H1 (cell line): Measurements from ENCODE around the gene CRYBA4. TPM values are rescaled to one million over a fixed set of nuclear protein-coding genes. Genes with fewer than 3 reads are reported as not detected.
A peak's percentile ranks its signal among the peaks of the same experiment; 100 is the strongest.

ENCODE experiments used
- CTCF ChIA-PET: fragments of 300-600 bp; sonication (Branson Sonifier 250); formaldehyde crosslinking; loops from one replicate; lab custom pipeline; 2021; ENCODE audit not compliant: partially characterized antibody; lab: Charles Lee
- POLR2A ChIA-PET: fragments of 300-600 bp; sonication (Branson Sonifier 250); formaldehyde crosslinking; loops from one replicate; lab custom pipeline; 2021; ENCODE audit warnings: inconsistent platforms; ENCODE audit not compliant: partially characterized antibody; lab: Charles Lee
- DNase-seq, 2 experiments: peaks; one replicate each; pipeline versions ENCODE4 v3.0.0 to v3.0.0-alpha.2; 2010 to 2022; ENCODE audit warnings: low spot score in 2 of 2, low read depth in 1 of 2, mixed read lengths in 1 of 2
- FAIRE-seq: peaks from 2 replicates; lab custom pipeline; 2011; peaks lifted over from hg19 to GRCh38; lab: Jason Lieb, UNC
- H2AFZ ChIP-seq: 2 replicates; pipeline ENCODE4 v1.8.1; 2012; ENCODE audit warnings: low read length, inconsistent platforms
- H2AK5ac ChIP-seq: 2 replicates; pipeline ENCODE4 v1.6.1; 2013; ENCODE audit warnings: low read depth, low read length
- H2BK120ac ChIP-seq: replicated peaks from 2 replicates; pipeline ENCODE3; 2013; ENCODE audit warnings: low read depth, low read length, inconsistent platforms
- H2BK12ac ChIP-seq: 2 replicates; pipeline ENCODE4 v1.6.1; 2013; ENCODE audit warnings: low read depth, low read length
- H2BK15ac ChIP-seq: 2 replicates; pipeline ENCODE4 v1.6.1; 2013; ENCODE audit warnings: low read length
- H2BK20ac ChIP-seq: 2 replicates; pipeline ENCODE4 v1.6.1; 2013; ENCODE audit warnings: low read length
- H2BK5ac ChIP-seq: 2 replicates; pipeline ENCODE4 v1.6.1; 2013; ENCODE audit warnings: low read depth, low read length
- H3K14ac ChIP-seq: 2 replicates; pipeline ENCODE4 v1.6.1; 2013; ENCODE audit warnings: inconsistent platforms; ENCODE audit not compliant: insufficient read length
- H3K18ac ChIP-seq: 2 replicates; pipeline ENCODE4 v1.6.1; 2013; ENCODE audit warnings: low read length; ENCODE audit errors: extremely low read depth
- H3K23ac ChIP-seq: 2 replicates; pipeline ENCODE4 v1.6.1; 2013; ENCODE audit warnings: inconsistent platforms; ENCODE audit not compliant: insufficient read length
- H3K23me2 ChIP-seq: 2 replicates; pipeline ENCODE4 v1.6.1; 2013; ENCODE audit warnings: low read depth, low read length
- H3K27ac ChIP-seq: 2 replicates; pipeline ENCODE4 v1.6.1; 2011; ENCODE audit warnings: low read depth, low read length, inconsistent platforms
- H3K27me3 ChIP-seq, 4 experiments: replicated peaks in 1 of 4; 1 replicate in 1 of 4; 2 replicates in 3 of 4; pipeline versions ENCODE4 v1.6.1 to v1.8.1; 2011 to 2013; ENCODE audit warnings: low read length in 3 of 4, mild to moderate bottlenecking in 3 of 4, inconsistent platforms in 2 of 4, mixed read lengths in 2 of 4, moderate library complexity in 1 of 4; ENCODE audit not compliant: control insufficient read depth in 3 of 4, insufficient read depth in 3 of 4; ENCODE audit errors: extremely low read depth in 1 of 4
- H3K36me3 ChIP-seq, 4 experiments: 2 replicates each; pipeline versions ENCODE4 v1.6.1 to v1.8.1; 2011 to 2013; ENCODE audit warnings: mild to moderate bottlenecking in 4 of 4, low read length in 3 of 4, moderate library complexity in 2 of 4, control low read depth in 1 of 4, inconsistent platforms in 1 of 4; ENCODE audit not compliant: insufficient read depth in 4 of 4, control insufficient read depth in 2 of 4
- H3K4ac ChIP-seq: replicated peaks from 2 replicates; pipeline ENCODE3; 2013; ENCODE audit warnings: low read length, low read depth, mixed read lengths, inconsistent platforms; ENCODE audit not compliant: insufficient read length
- H3K4me1 ChIP-seq, 4 experiments: replicated peaks in 1 of 4; 1 replicate in 1 of 4; 2 replicates in 3 of 4; pipeline versions ENCODE4 v1.6.1 to v1.8.1; 2011 to 2013; ENCODE audit warnings: low read length in 3 of 4, inconsistent platforms in 2 of 4, mixed read lengths in 1 of 4; ENCODE audit not compliant: insufficient read depth in 4 of 4, control insufficient read depth in 3 of 4
- H3K4me2 ChIP-seq, 2 experiments: 2 replicates each; pipeline versions ENCODE4 v1.6.1 to v1.8.1; 2011 to 2013; ENCODE audit warnings: low read depth in 2 of 2, low read length in 2 of 2, control low read depth in 1 of 2, inconsistent platforms in 1 of 2, mild to moderate bottlenecking in 1 of 2; ENCODE audit not compliant: insufficient read depth in 1 of 2
- H3K4me3 ChIP-seq, 4 experiments: fragments of 200-600, 300-600 bp in 1 of 4; sonication (generic), shearing (Covaris generic), sonication (Bioruptor Twin) in 1 of 4; 2 replicates each; pipeline versions ENCODE4 v1.5.1 to v1.8.1; 2011 to 2016; ENCODE audit warnings: low read length in 4 of 4, low read depth in 3 of 4, control low read depth in 2 of 4, inconsistent platforms in 2 of 4, mild to moderate bottlenecking in 2 of 4, mixed read lengths in 1 of 4, moderate library complexity in 1 of 4; ENCODE audit not compliant: insufficient read depth in 2 of 4; ENCODE audit errors: extremely low read depth in 1 of 4
- H3K56ac ChIP-seq: replicated peaks from 2 replicates; pipeline ENCODE3; 2013; ENCODE audit warnings: low read depth, mild to moderate bottlenecking, mixed read lengths, low read length, inconsistent platforms; ENCODE audit not compliant: insufficient read length
- H3K79me1 ChIP-seq: 2 replicates; pipeline ENCODE4 v1.6.1; 2013; ENCODE audit warnings: low read depth, low read length, control low read depth
- H3K79me2 ChIP-seq, 2 experiments: 2 replicates each; pipeline versions ENCODE4 v1.6.1 to v1.8.1; 2012 to 2013; ENCODE audit warnings: low read length in 2 of 2, mild to moderate bottlenecking in 2 of 2, inconsistent platforms in 1 of 2; ENCODE audit not compliant: insufficient read depth in 2 of 2, control insufficient read depth in 1 of 2
- H3K9ac ChIP-seq, 4 experiments: replicated peaks in 1 of 4; 1 replicate in 1 of 4; 2 replicates in 3 of 4; pipeline versions ENCODE4 v1.6.1 to v1.8.1; 2011 to 2013; ENCODE audit warnings: low read depth in 3 of 4, low read length in 3 of 4, control low read depth in 2 of 4, mild to moderate bottlenecking in 2 of 4, moderate library complexity in 2 of 4, inconsistent platforms in 1 of 4; ENCODE audit errors: extremely low read depth in 1 of 4
- H3K9me3 ChIP-seq, 2 experiments: 2 replicates each; pipeline versions ENCODE4 v1.6.1 to v1.8.1; 2012 to 2013; ENCODE audit warnings: mild to moderate bottlenecking in 2 of 2, moderate library complexity in 2 of 2, control low read depth in 1 of 2, inconsistent platforms in 1 of 2, low read depth in 1 of 2, low read length in 1 of 2, mixed read lengths in 1 of 2; ENCODE audit not compliant: insufficient read depth in 2 of 2
- H4K20me1 ChIP-seq, 2 experiments: replicated peaks in 1 of 2; 2 replicates each; pipeline versions ENCODE3 to v1.8.1; 2011 to 2013; ENCODE audit warnings: inconsistent platforms in 2 of 2, low read length in 2 of 2, mild to moderate bottlenecking in 1 of 2; ENCODE audit not compliant: insufficient read depth in 2 of 2, control insufficient read depth in 1 of 2
- H4K5ac ChIP-seq: 2 replicates; pipeline ENCODE4 v1.6.1; 2013; ENCODE audit warnings: low read length, low read depth, mixed read lengths, inconsistent platforms; ENCODE audit not compliant: insufficient read length
- H4K8ac ChIP-seq: 2 replicates; pipeline ENCODE4 v1.8.0; 2013; ENCODE audit warnings: mild to moderate bottlenecking, moderate library complexity, low read length, inconsistent platforms; ENCODE audit not compliant: insufficient read depth; ENCODE audit errors: extremely low read depth
- H4K91ac ChIP-seq: replicated peaks from 2 replicates; pipeline ENCODE3; 2013; ENCODE audit warnings: low read length, mixed read lengths, inconsistent platforms; ENCODE audit not compliant: insufficient read length
- BCL11A ChIP-seq, 2 experiments: IDR thresholded peaks; one replicate each; pipeline ENCODE4 v1.6.1; 2011; ENCODE audit warnings: low read depth in 2 of 2, low read length in 2 of 2, mild to moderate bottlenecking in 2 of 2
- CBX8 ChIP-seq: fragments of 300-800, 300-1000 bp; sonication (generic); IDR thresholded peaks from 2 replicates; pipeline ENCODE4 v1.7.1; 2016; ENCODE audit warnings: low read depth, low read length, borderline replicate concordance
- CHD2 ChIP-seq: IDR thresholded peaks from 2 replicates; pipeline ENCODE4 v1.6.1; 2012; ENCODE audit warnings: low read length, improper control_type of control experiment
- E2F6 ChIP-seq: IDR thresholded peaks from 2 replicates; pipeline ENCODE4 v1.6.1; 2012; ENCODE audit warnings: inconsistent platforms
- EGR1 ChIP-seq: IDR thresholded peaks from 2 replicates; pipeline ENCODE4 v1.6.1; 2011; ENCODE audit warnings: low read depth, low read length, borderline replicate concordance
- GABPA ChIP-seq: IDR thresholded peaks from 2 replicates; pipeline ENCODE4 v1.6.1; 2011; ENCODE audit warnings: mild to moderate bottlenecking, low read length, moderate library complexity, borderline replicate concordance; ENCODE audit not compliant: insufficient read depth
- GTF2F1 ChIP-seq: IDR thresholded peaks from 2 replicates; pipeline ENCODE4 v1.6.1; 2012; ENCODE audit warnings: low read depth, low read length, improper control_type of control experiment, borderline replicate concordance
- HDAC2 ChIP-seq, 2 experiments: fragments of 300-600 bp in 1 of 2; sonication (generic) in 1 of 2; IDR thresholded peaks; 2 replicates each; pipeline ENCODE4 v1.6.1; 2011 to 2012; ENCODE audit warnings: low read depth in 2 of 2, low read length in 2 of 2, mild to moderate bottlenecking in 2 of 2, moderate library complexity in 2 of 2, borderline replicate concordance in 1 of 2, inconsistent platforms in 1 of 2
- JUN ChIP-seq: IDR thresholded peaks from 2 replicates; pipeline ENCODE4 v1.6.1; 2011; ENCODE audit warnings: low read depth, mild to moderate bottlenecking, improper control_type of control experiment, low read length
- JUND ChIP-seq: IDR thresholded peaks from 2 replicates; pipeline ENCODE4 v1.6.1; 2011; ENCODE audit warnings: mild to moderate bottlenecking, improper control_type of control experiment, low read length
- RAD21 ChIP-seq, 2 experiments: IDR thresholded peaks in 1 of 2; conservative IDR thresholded peaks in 1 of 2; 2 replicates each; pipeline ENCODE4 v1.6.1; 2011; ENCODE audit warnings: low read depth in 2 of 2, low read length in 2 of 2, improper control_type of control experiment in 1 of 2, inconsistent platforms in 1 of 2, mild to moderate bottlenecking in 1 of 2, moderate library complexity in 1 of 2
- RBBP5 ChIP-seq: IDR thresholded peaks from 2 replicates; pipeline ENCODE4 v1.7.1; 2012; ENCODE audit warnings: low read depth, mild to moderate bottlenecking, inconsistent platforms, low read length, moderate library complexity, borderline replicate concordance
- WGBS, 2 experiments: shearing (Covaris generic) in 1 of 2; methylation state at CpG; one replicate each; pipeline versions ENCODE4 v1.1.6 to v1.1.7; 2013 to 2015; ENCODE audit warnings: low lambda C conversion rate in 2 of 2, mixed read lengths in 2 of 2, inconsistent platforms in 1 of 2, low coverage in 1 of 2, missing lambda C conversion rate in 1 of 2; ENCODE audit not compliant: insufficient replicate concordance in 2 of 2, insufficient coverage in 1 of 2, insufficient read length in 1 of 2; ENCODE audit errors: extremely low coverage in 1 of 2, missing lambda C conversion rate in 1 of 2; 5-methylcytosine and 5-hydroxymethylcytosine counted together
- polyA plus RNA-seq, 7 experiments: library from polyadenylated mRNA; depleted of rRNA in 3 of 7; stranded (reverse) in 5 of 7; unstranded in 2 of 7; fragments of >200 nt in 5 of 7; fragments of 200-250 nt in 2 of 7; gene quantifications; 1 replicate in 5 of 7; 2 replicates in 1 of 7; 4 replicates in 1 of 7; pipeline versions ENCODE4 v1.2.1 to v1.2.3, GENCODE V29; 2011 to 2013; ENCODE audit warnings: missing spikeins in 2 of 7, mixed read lengths in 2 of 7
- total RNA-seq: library from RNA; stranded (reverse); fragmentation: NEBNext Ultra II Directional; extraction: Animal tissue kit (Norgen Biotek cat#: 25700); gene quantifications from 2 replicates; pipeline ENCODE4 v1.2.1, GENCODE V29; 2021

The CRYBA4 gene
- total and polyA plus RNA-seq, 2 of the 8 experiments (the other 6 are each of a cell fraction or from before 2014, with no cell fraction given): 0.67 to 3.1 TPM

- Histone ChIP-seq H3K4me2 (peak overlapping the region; percentile 40 to 89), H2AK5ac (no peak overlapping the region), H3K79me1 (no peaks in the 10 kb centered on the region), H3K9me3 (no peaks in the 10 kb centered on the region), H4K8ac (no peak overlapping the region), H3K9ac (no peak overlapping the region), H3K23ac (no peak overlapping the region), H3K4me3 (peak overlapping the region in 1 of 4 experiments; percentile 45; a peak in 3 of 8 replicates), H3K27ac (no peak overlapping the region), H4K5ac (no peak overlapping the region), H3K36me3 (no peaks in the 10 kb centered on the region), H3K79me2 (no peaks in the 10 kb centered on the region), H2BK20ac (peak overlapping the region; percentile 100), H3K18ac (0 out of 2 replicates have a peak overlapping the region, but pooled peaks have one; percentile 80), H2BK5ac (no peak overlapping the region; the same call in 1 of the 2 replicates), H4K91ac (peak overlapping the region; percentile 67), H3K27me3 (peaks cover 5 to 31% (median 26%) of the 10 kb centered on the region in 4 experiments), H2AFZ (no peak overlapping the region), H3K4ac (no peak overlapping the region), H3K14ac (no peak overlapping the region), H3K23me2 (peaks cover 3% of the 10 kb centered on the region; the same call in 1 of the 2 replicates), H2BK15ac (no peak overlapping the region), H3K56ac (no peak overlapping the region), H2BK12ac (no peak overlapping the region), H4K20me1 (no peaks in the 10 kb centered on the region), H3K4me1 (peaks cover 22 to 43% (median 27%) of the 10 kb centered on the region in 4 experiments), H2BK120ac (peak overlapping the region; percentile 16)
- CTCF ChIA-PET: interaction anchor here (1.0 to 1.6 kb wide), 3 partner anchors 12 to 59 kb away, joined by 3 to 5 read pairs (median 3); no protein-coding TSS in a partner anchor
- no peak for DNase-seq
- peak; percentile 24 for FAIRE-seq
- POLR2A ChIA-PET: interaction anchor here (0.9 to 1.5 kb wide), 3 partner anchors 9 to 55 kb away, joined by 3 to 4 read pairs (median 3); partner anchors contain the start of gene MIAT
- 25% methylated on average over 14 of the region's 14 CpGs; no CpG with 5 or more reads in 1 of the 2 experiments for WGBS, 2 experiments
- no peak for TF ChIP-seq RAD21 (IDR thresholded peaks at IDR 0.05 in 1 of 2, conservative IDR thresholded peaks at IDR 0.05 in 1 of 2; ENCODE audit: low read depth in 2 of 2, low read length in 2 of 2)
- TF ChIP-seq JUN: no peak
- TF ChIP-seq JUND: no peak
- no peak for TF ChIP-seq CHD2
- no peak for TF ChIP-seq BCL11A (IDR thresholded peaks at IDR 0.05; ENCODE audit: low read depth in 2 of 2, low read length in 2 of 2)
- no peak for TF ChIP-seq HDAC2 (IDR thresholded peaks at IDR 0.05; ENCODE audit: borderline replicate concordance in 1 of 2, low read depth in 2 of 2, low read length in 2 of 2)
- TF ChIP-seq RBBP5: no peak
- no peak for TF ChIP-seq GABPA
- no peak for TF ChIP-seq EGR1
- TF ChIP-seq E2F6: no peak
- no peak for TF ChIP-seq GTF2F1
- TF ChIP-seq CBX8: no peak
Observed at GRCh38 chr22:26614322-26614721, 7.4 kb upstream of the CRYBA4 start.
